Prostate gland (tissue), 2 donors: Measurements from ENCODE around the gene SH3PXD2B. TPM values are rescaled to one million over a fixed set of nuclear protein-coding genes. Genes with fewer than 3 reads are reported as not detected.

Source experiments
- DNase-seq: peaks from one replicate; pipeline ENCODE4 v3.0.0-alpha.2; 2019; ENCODE audit warnings: low spot score
- H3K27ac ChIP-seq, 2 donors: fragments of 200-600 bp; sonication (generic); 2 replicates each; pipeline ENCODE4 v1.5.1; 2017 to 2019
- H3K27me3 ChIP-seq: fragments of 200-600 bp; sonication (generic); replicated peaks from 2 replicates; pipeline ENCODE4 v1.5.1; 2019; ENCODE audit not compliant: insufficient read depth
- H3K36me3 ChIP-seq, 2 donors: fragments of 200-600 bp; sonication (generic); 1 replicate in 1 of 2; 2 replicates in 1 of 2; pipeline versions ENCODE4 v1.5.1 to v1.8.1; 2017 to 2019
- H3K4me1 ChIP-seq: fragments of 200-600 bp; sonication (generic); replicated peaks from 2 replicates; pipeline ENCODE4 v1.5.1; 2019
- H3K4me3 ChIP-seq, 2 donors: fragments of 200-600 bp; sonication (generic); 2 replicates each; pipeline ENCODE4 v1.5.1; 2017 to 2019
- H3K9me3 ChIP-seq: fragments of 200-600 bp; sonication (generic); 2 replicates; pipeline ENCODE4 v1.5.1; 2017
- CTCF ChIP-seq, 4 experiments: fragments of 200-600 bp in 2 of 4; fragments of 450-650 bp in 2 of 4; sonication (generic) in 2 of 4; IDR thresholded peaks; 1 replicate in 3 of 4; 2 replicates in 1 of 4; pipeline ENCODE4 v1.5.1; 2016 to 2019; ENCODE audit warnings: antibody characterized with exemption in 4 of 4, mild to moderate bottlenecking in 2 of 4, moderate library complexity in 2 of 4
- POLR2A ChIP-seq: fragments of 450-650 bp; IDR thresholded peaks from one replicate; pipeline ENCODE4 v1.6.1; 2016; ENCODE audit warnings: antibody characterized with exemption, mild to moderate bottlenecking
- POLR2AphosphoS5 ChIP-seq: sonication (generic); formaldehyde crosslinking; IDR thresholded peaks from one replicate; pipeline ENCODE4 v1.6.1; 2017; ENCODE audit warnings: antibody characterized with exemption
- WGBS: methylation state at CpG from one replicate; pipeline ENCODE4 v1.1.5; 2018; 5-methylcytosine and 5-hydroxymethylcytosine counted together
- intact Hi-C: fragments of 100-400 bp; cut with DNase I; formaldehyde crosslinking; loops from one replicate; pipeline ENCODE4 v1.14.2; 2022
- total RNA-seq, 2 donors: library from RNA; depleted of rRNA; stranded (reverse); fragments of >200 nt; gene quantifications; one replicate each; pipeline ENCODE4 v1.1.0, GENCODE V29; 2016

SH3PXD2B gene
- total RNA-seq, 2 donors from 2014 or later: 15.8 to 38.0 TPM

DNA sequence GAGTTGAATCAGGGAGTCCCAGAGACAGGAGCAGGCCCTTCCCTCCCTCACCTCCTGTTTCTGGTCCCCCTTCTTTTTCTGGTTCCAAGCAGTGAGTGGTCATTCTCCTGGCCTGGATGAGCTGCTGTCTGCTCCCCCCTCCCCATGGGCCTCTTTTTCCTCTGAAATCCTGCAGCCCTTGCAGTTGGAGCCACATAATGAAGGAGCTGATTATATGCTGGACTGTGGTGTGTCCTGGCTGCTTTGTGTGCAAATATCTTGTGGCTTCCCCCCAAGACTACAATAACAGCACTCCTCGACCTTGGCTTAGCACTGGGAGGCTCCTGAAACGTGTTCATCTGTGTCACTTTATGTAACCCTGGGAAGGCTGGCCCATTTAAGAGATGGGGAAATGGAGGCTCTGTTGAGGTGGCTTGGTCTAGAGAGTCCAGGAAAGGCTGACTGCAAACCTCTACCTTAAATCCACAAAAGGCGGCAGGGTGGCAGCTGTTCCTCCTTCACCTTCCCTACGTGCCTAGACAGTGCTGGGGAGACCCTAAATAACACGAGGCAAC is 69.2 kb downstream of the SH3PXD2B start:
- no peaks in the 10 kb centered on the region for H3K9me3 ChIP-seq
- no peaks in the 10 kb centered on the region for H3K27me3 ChIP-seq
- peak overlapping the region; percentile 45 to 56 for H3K27ac ChIP-seq
- 61% methylated on average over 5 of the region's 5 CpGs for WGBS
- no peaks in the 10 kb centered on the region for H3K36me3 ChIP-seq
- TF ChIP-seq POLR2A (no peak), POLR2AphosphoS5 (no peak), CTCF (IDR thresholded peaks at IDR 0.05) (no peak)
- intact Hi-C loops: no loop called here
- no peak overlapping the region for H3K4me3 ChIP-seq
- peaks cover 20% of the 10 kb centered on the region for H3K4me1 ChIP-seq
- DNase-seq: no peak

GRCh38 chr5:172383191-172383802 is 71.0 kb downstream of the SH3PXD2B start:
- no peaks in the 10 kb centered on the region for H3K36me3 ChIP-seq
- peaks cover 20% of the 10 kb centered on the region for H3K4me1 ChIP-seq
- DNase-seq: peak; percentile 76
- H3K27ac ChIP-seq: peak overlapping the region; percentile 29 to 63
- no peak overlapping the region for H3K4me3 ChIP-seq
- no peaks in the 10 kb centered on the region for H3K9me3 ChIP-seq
- H3K27me3 ChIP-seq: no peaks in the 10 kb centered on the region
- intact Hi-C loops: no loop called here
- WGBS: 13% methylated on average over 6 of the region's 6 CpGs
- TF ChIP-seq POLR2A: no peak
- peak; percentile 95 for TF ChIP-seq POLR2AphosphoS5

DNA sequence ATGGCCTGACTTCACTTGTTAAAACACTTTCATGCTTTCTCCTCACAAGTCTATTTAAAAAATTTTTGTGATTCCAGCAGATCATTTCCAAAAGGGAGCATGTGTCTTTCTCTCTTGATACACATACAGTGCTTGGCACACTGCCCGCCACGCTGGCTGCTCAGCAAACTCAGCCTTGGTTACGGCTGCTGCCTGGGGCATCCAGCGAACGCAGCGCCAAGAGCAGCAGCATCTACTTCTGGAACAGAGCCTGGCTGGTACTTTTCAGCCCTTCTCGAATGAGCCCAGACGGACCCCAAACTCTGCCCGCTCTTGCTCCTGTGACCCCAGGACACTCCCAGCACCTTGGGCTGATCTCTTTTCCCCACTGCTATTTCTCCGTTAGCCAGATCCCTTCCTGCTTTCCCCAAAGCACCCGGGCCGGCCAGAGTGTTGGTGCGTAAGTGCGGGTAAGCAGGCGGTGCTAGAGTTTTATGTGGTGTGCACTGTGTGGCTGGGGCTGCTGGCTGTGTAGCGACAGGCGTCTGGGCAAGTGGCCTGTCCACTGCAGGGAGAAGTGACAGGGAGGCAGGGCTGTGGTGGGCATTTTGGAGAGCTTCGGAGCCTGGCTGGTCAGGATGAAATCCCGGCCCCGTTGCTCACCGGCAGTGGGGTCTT is 73.2 kb downstream of the SH3PXD2B start:
- Histone ChIP-seq H3K9me3 (no peaks in the 10 kb centered on the region), H3K4me3 (no peak overlapping the region), H3K36me3 (peaks cover 0 to 2% of the 10 kb centered on the region in 2 donors), H3K4me1 (peaks cover 20% of the 10 kb centered on the region), H3K27ac (peak overlapping the region; percentile 68 to 69), H3K27me3 (no peaks in the 10 kb centered on the region)
- TF ChIP-seq POLR2AphosphoS5: peak; percentile 43
- TF ChIP-seq POLR2A: no peak
- WGBS: 28% methylated on average over 21 of the region's 21 CpGs
- peak; percentile 89 for DNase-seq
- intact Hi-C loops: no loop called here

DNA sequence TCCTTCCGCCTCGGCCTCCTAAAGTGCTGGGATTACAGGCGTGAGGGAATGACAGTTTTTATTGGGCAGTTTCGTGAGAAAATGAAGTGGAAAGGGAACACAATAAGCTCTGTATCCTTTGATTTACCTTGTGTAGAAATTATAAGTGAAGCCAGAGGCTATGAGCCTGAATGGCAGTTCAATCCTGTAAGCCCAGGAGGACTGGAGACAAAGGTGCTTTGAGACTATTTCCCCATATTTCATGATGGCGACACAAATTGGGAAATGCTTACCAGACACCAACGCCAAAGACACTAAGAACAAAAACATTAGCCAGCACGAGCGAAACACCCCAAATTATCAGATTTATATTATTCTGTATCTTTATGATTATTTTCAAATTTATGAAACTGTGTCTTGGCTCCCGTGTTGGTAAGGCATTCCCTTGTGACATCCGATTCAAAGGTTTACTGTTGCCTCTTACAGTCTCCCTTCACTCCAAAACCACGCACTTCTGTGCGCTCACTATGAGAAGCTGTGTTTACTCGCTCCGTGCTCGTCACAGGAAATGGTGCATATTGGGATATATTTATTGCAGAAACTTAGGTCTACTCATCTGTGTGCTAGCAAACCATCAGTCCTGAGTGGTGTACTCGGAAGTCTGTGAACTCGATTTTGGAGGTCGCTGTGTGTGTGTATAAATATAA is 73.9 kb downstream of the SH3PXD2B start:
- 57% methylated on average over 18 of the region's 18 CpGs for WGBS
- intact Hi-C loops: no loop called here
- no peak overlapping the region for H3K4me3 ChIP-seq

DNA sequence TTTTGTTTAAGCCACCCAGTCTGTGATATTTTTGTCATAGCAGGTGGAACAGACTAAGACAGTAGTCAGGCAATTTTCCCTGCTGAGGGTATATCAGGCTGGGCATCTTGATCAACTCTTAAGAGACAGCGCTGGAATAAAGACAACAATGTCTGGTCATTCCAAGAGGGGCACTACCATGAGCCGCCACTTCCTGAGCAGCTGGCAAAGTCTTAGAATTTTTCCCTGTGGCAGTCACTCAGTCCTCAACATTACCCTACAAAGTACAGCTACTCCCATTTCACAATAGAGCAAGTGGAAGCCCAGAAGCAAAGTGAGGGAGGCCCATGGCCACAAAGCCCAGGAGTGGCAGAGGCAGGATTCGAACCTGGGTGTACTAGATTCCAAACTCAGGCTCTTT is 74.8 kb downstream of the SH3PXD2B start:
- Histone ChIP-seq H3K9me3 (no peaks in the 10 kb centered on the region), H3K27ac (no peak overlapping the region), H3K36me3 (peaks cover 0 to 2% of the 10 kb centered on the region in 2 donors), H3K4me1 (peaks cover 14% of the 10 kb centered on the region), H3K4me3 (no peak overlapping the region), H3K27me3 (no peaks in the 10 kb centered on the region)
- no peak for TF ChIP-seq CTCF (IDR thresholded peaks at IDR 0.05)
- no peak for TF ChIP-seq POLR2A
- TF ChIP-seq POLR2AphosphoS5: no peak
- 77% methylated on average over 3 of the region's 3 CpGs for WGBS
- intact Hi-C loops: no loop called here
- DNase-seq: no peak

More for the DNA sequence above, 73.9 kb downstream of the SH3PXD2B start:
- Histone ChIP-seq H3K4me1 (peaks cover 14% of the 10 kb centered on the region), H3K27me3 (no peaks in the 10 kb centered on the region), H3K27ac (peak overlapping the region; percentile 68 to 69), H3K36me3 (peaks cover 0 to 2% of the 10 kb centered on the region in 2 donors), H3K9me3 (no peaks in the 10 kb centered on the region)
- no peak for DNase-seq
- TF ChIP-seq CTCF (IDR thresholded peaks at IDR 0.05) (no peak), POLR2AphosphoS5 (no peak), POLR2A (no peak)
